IMR-90 (cell line): ENCODE measurements around the gene RARB. TPM values are rescaled to one million over a fixed set of nuclear protein-coding genes. Genes with fewer than 3 reads are reported as not detected.

Source experiments
- ATAC-seq: fragments of 200-7000 bp; cut with Tn5 transposase; 2 replicates; pipeline ENCODE4 v1.9.1; 2020; ENCODE audit warnings: low read depth, mild to moderate bottlenecking, moderate library complexity
- BruUV-seq: library from RNA; stranded (reverse); fragments of 400-500 nt; replicated peaks from 2 replicates; lab custom pipeline; 2021; lab: Mats Ljungman, UMichigan
- CTCF ChIA-PET: fragments of 300-600 bp; formaldehyde crosslinking; extraction: SDS; loops from one replicate; lab custom pipeline; 2021; ENCODE audit warnings: antibody characterized with exemption; lab: Yijun Ruan, JAX
- POLR2A ChIA-PET: fragments of 300-600 bp; sonication (Branson Sonifier 250); formaldehyde crosslinking; loops from one replicate; lab custom pipeline; 2022; ENCODE audit warnings: antibody characterized with exemption; ENCODE audit not compliant: unreplicated experiment; lab: Charles Lee
- DNase-seq: peaks from one replicate; pipeline ENCODE4 v3.0.0; 2013
- H2AFZ ChIP-seq: replicated peaks from 2 replicates; pipeline ENCODE3; 2013; ENCODE audit warnings: low read length, mild to moderate bottlenecking; ENCODE audit not compliant: poor library complexity
- H2AK5ac ChIP-seq: 2 replicates; pipeline ENCODE4 v1.6.1; 2013; ENCODE audit warnings: low read depth, low read length, inconsistent platforms
- H2AK9ac ChIP-seq: replicated peaks from 2 replicates; pipeline ENCODE3; 2013; ENCODE audit warnings: mild to moderate bottlenecking, low read depth, low read length, moderate library complexity; ENCODE audit not compliant: poor library complexity
- H2BK120ac ChIP-seq: 2 replicates; pipeline ENCODE4 v1.6.1; 2013; ENCODE audit warnings: low read depth, low read length, inconsistent platforms
- H2BK15ac ChIP-seq: 3 replicates; pipeline ENCODE4 v1.6.1; 2013; ENCODE audit warnings: low read depth, low read length, inconsistent platforms
- H2BK20ac ChIP-seq: 2 replicates; pipeline ENCODE4 v1.6.1; 2013; ENCODE audit warnings: low read depth, mild to moderate bottlenecking, inconsistent platforms, low read length, moderate library complexity
- H2BK5ac ChIP-seq: 2 replicates; pipeline ENCODE4 v1.6.1; 2013; ENCODE audit warnings: mild to moderate bottlenecking, low read depth, low read length, inconsistent platforms; ENCODE audit not compliant: poor library complexity, severe bottlenecking
- H3K14ac ChIP-seq: replicated peaks from 2 replicates; pipeline ENCODE4 v1.6.1; 2013; ENCODE audit warnings: low read depth, low read length, inconsistent platforms
- H3K18ac ChIP-seq: 2 replicates; pipeline ENCODE4 v1.6.1; 2013; ENCODE audit warnings: low read depth, low read length, control low read depth
- H3K23ac ChIP-seq: 2 replicates; pipeline ENCODE4 v1.6.1; 2013; ENCODE audit warnings: low read depth, low read length, inconsistent platforms
- H3K27ac ChIP-seq: 2 replicates; pipeline ENCODE4 v1.5.1; 2013; ENCODE audit warnings: mild to moderate bottlenecking, control low read depth, low read length; ENCODE audit not compliant: insufficient read depth
- H3K27me3 ChIP-seq: 2 replicates; pipeline ENCODE4 v1.6.1; 2013; ENCODE audit warnings: low read length; ENCODE audit not compliant: control insufficient read depth, insufficient read depth
- H3K36me3 ChIP-seq: 2 replicates; pipeline ENCODE4 v1.6.1; 2013; ENCODE audit warnings: low read length, mixed read lengths; ENCODE audit not compliant: control insufficient read depth, insufficient read depth
- H3K4ac ChIP-seq: 2 replicates; pipeline ENCODE4 v1.6.1; 2013; ENCODE audit warnings: low read depth, low read length, inconsistent platforms
- H3K4me1 ChIP-seq: 2 replicates; pipeline ENCODE4 v1.6.1; 2013; ENCODE audit warnings: low read length, mixed read lengths; ENCODE audit not compliant: control insufficient read depth, insufficient read depth
- H3K4me2 ChIP-seq: 2 replicates; pipeline ENCODE4 v1.6.1; 2013; ENCODE audit warnings: low read depth, mild to moderate bottlenecking, control low read depth, low read length, moderate library complexity
- H3K4me3 ChIP-seq: 2 replicates; pipeline ENCODE4 v1.5.1; 2013; ENCODE audit warnings: low read depth, mild to moderate bottlenecking, control low read depth, low read length, moderate library complexity; ENCODE audit not compliant: insufficient read depth
- H3K56ac ChIP-seq: 2 replicates; pipeline ENCODE4 v1.6.1; 2013; ENCODE audit warnings: low read length, inconsistent platforms; ENCODE audit not compliant: insufficient read depth; ENCODE audit errors: extremely low read depth
- H3K79me1 ChIP-seq, 2 experiments: 2 replicates each; pipeline ENCODE4 v1.6.1; 2013; ENCODE audit warnings: low read length in 2 of 2, inconsistent platforms in 1 of 2, low read depth in 1 of 2
- H3K9ac ChIP-seq: 2 replicates; pipeline ENCODE4 v1.6.1; 2013; ENCODE audit warnings: low read depth, low read length, control low read depth
- H3K9me1 ChIP-seq: 2 replicates; pipeline ENCODE4 v1.6.1; 2013; ENCODE audit warnings: low read length, inconsistent platforms; ENCODE audit not compliant: insufficient read depth
- H3K9me3 ChIP-seq: 2 replicates; pipeline ENCODE4 v1.6.1; 2013; ENCODE audit warnings: low read length; ENCODE audit not compliant: control insufficient read depth, insufficient read depth
- H4K20me1 ChIP-seq: 2 replicates; pipeline ENCODE4 v1.6.1; 2013; ENCODE audit warnings: low read length, inconsistent platforms; ENCODE audit not compliant: insufficient read depth
- H4K5ac ChIP-seq: 2 replicates; pipeline ENCODE4 v1.6.1; 2013; ENCODE audit warnings: mild to moderate bottlenecking, low read depth, low read length, control low read depth
- H4K8ac ChIP-seq, 2 experiments: 2 replicates each; pipeline ENCODE4 v1.6.1; 2013; ENCODE audit warnings: low read depth in 2 of 2, low read length in 2 of 2, control low read depth in 1 of 2, inconsistent platforms in 1 of 2
- H4K91ac ChIP-seq: 2 replicates; pipeline ENCODE4 v1.6.1; 2013; ENCODE audit warnings: low read depth, low read length, inconsistent platforms; ENCODE audit not compliant: insufficient read depth
- BHLHE40 ChIP-seq: fragments of 150-350 bp; IDR thresholded peaks from 2 replicates; pipeline ENCODE4 v1.6.1; 2016; ENCODE audit warnings: mild to moderate bottlenecking, low read depth, low read length
- CEBPB ChIP-seq: IDR thresholded peaks from 2 replicates; pipeline ENCODE4 v1.6.1; 2012; ENCODE audit warnings: low read depth, low read length, improper control_type of control experiment
- CHD1 ChIP-seq: IDR thresholded peaks from 2 replicates; pipeline ENCODE4 v1.6.1; 2012; ENCODE audit warnings: low read depth, low read length, improper control_type of control experiment
- FOS ChIP-seq: fragments of 150-350 bp; IDR thresholded peaks from 2 replicates; pipeline ENCODE4 v1.6.1; 2016; ENCODE audit warnings: low read depth, low read length
- MAFK ChIP-seq: IDR thresholded peaks from 2 replicates; pipeline ENCODE4 v1.6.1; 2012; ENCODE audit warnings: low read depth, low read length, improper control_type of control experiment
- MAZ ChIP-seq: IDR thresholded peaks from 2 replicates; pipeline ENCODE4 v1.6.1; 2012; ENCODE audit warnings: low read depth, mild to moderate bottlenecking, low read length, improper control_type of control experiment, moderate library complexity, borderline replicate concordance
- MXI1 ChIP-seq: IDR thresholded peaks from 2 replicates; pipeline ENCODE4 v1.6.1; 2012; ENCODE audit warnings: low read depth, mild to moderate bottlenecking, low read length, moderate library complexity, borderline replicate concordance
- NFE2L2 ChIP-seq: fragments of 150-350 bp; IDR thresholded peaks from 2 replicates; pipeline ENCODE4 v1.6.1; 2016; ENCODE audit warnings: low read depth, mild to moderate bottlenecking, low read length
- RAD21 ChIP-seq: IDR thresholded peaks from 2 replicates; pipeline ENCODE4 v1.6.1; 2012; ENCODE audit warnings: low read length, improper control_type of control experiment
- RCOR1 ChIP-seq: IDR thresholded peaks from 2 replicates; pipeline ENCODE4 v1.6.1; 2012; ENCODE audit warnings: mild to moderate bottlenecking, low read length, improper control_type of control experiment; ENCODE audit not compliant: insufficient replicate concordance
- RFX5 ChIP-seq: IDR thresholded peaks from 2 replicates; pipeline ENCODE4 v1.8.0; 2012; ENCODE audit warnings: low read depth, mild to moderate bottlenecking, low read length, moderate library complexity
- SMC3 ChIP-seq: fragments of 150-350 bp; IDR thresholded peaks from 2 replicates; pipeline ENCODE4 v1.6.1; 2016; ENCODE audit warnings: low read depth, mild to moderate bottlenecking, antibody characterized with exemption, low read length, moderate library complexity
- WGBS, 2 experiments: methylation state at CpG; one replicate each; pipeline versions ENCODE4 v1.1.5 to v1.1.7; 2013; ENCODE audit warnings: missing lambda C conversion rate in 2 of 2; ENCODE audit not compliant: insufficient read length in 1 of 2; ENCODE audit errors: extremely low coverage in 2 of 2; 5-methylcytosine and 5-hydroxymethylcytosine counted together
- dilution Hi-C: fragments of 300-500 bp; cut with HindIII; formaldehyde crosslinking; loops from one replicate; pipeline ENCODE4 v1.14.3; 2018; ENCODE audit warnings: low sequenced_read_pairs; ENCODE audit not compliant: unreplicated experiment
- in situ Hi-C: fragments of 300-500 bp; cut with MboI; formaldehyde crosslinking; loops from 3 replicates; pipeline ENCODE4 v1.14.3; 2019; ENCODE audit warnings: low sequenced_read_pairs, inconsistent platforms, mixed read lengths
- intact Hi-C: fragments of 100-400 bp; cut with micrococcal nuclease; formaldehyde crosslinking; loops from 2 replicates; pipeline ENCODE4 v1.10.0; 2022
- polyA plus RNA-seq, 3 experiments: library from polyadenylated mRNA; depleted of rRNA; stranded (reverse); fragments of >200 nt; gene quantifications; 2 replicates each; pipeline ENCODE4 v1.2.3, GENCODE V29; 2012; ENCODE audit warnings: low replicate concordance in 1 of 3
- total RNA-seq: library from RNA; depleted of rRNA; stranded (reverse); fragments of >200 nt; gene quantifications from 2 replicates; pipeline ENCODE4 v1.2.3, GENCODE V29; 2012

The RARB gene
- total and polyA plus RNA-seq, 2 of the 4 experiments (the other 2 are of a cell fraction), result 0.53 to 1.4 TPM

- no peak overlapping the region for H3K27ac ChIP-seq
- H3K18ac ChIP-seq, result no peak overlapping the region
- H2AK9ac ChIP-seq, result no peak overlapping the region
- dilution Hi-C loops (no loop called here), in situ Hi-C loops (no loop called here), intact Hi-C loops (no loop called here)
- no TSS peak for BruUV-seq
- H3K9me1 ChIP-seq, result no peaks in the 10 kb centered on the region
- H3K9ac ChIP-seq, result no peak overlapping the region
- no peak overlapping the region for H4K8ac ChIP-seq
- H4K91ac ChIP-seq, result no peak overlapping the region
- TF ChIP-seq RCOR1, result no peak
- no peak for TF ChIP-seq CHD1
- no peak for TF ChIP-seq RFX5
- no peak for TF ChIP-seq MAZ
- TF ChIP-seq CEBPB, result no peak
- no peak for TF ChIP-seq RAD21
- TF ChIP-seq SMC3, result no peak
- TF ChIP-seq MXI1, result no peak
- TF ChIP-seq MAFK, result no peak
- TF ChIP-seq BHLHE40, result no peak
- no peak for TF ChIP-seq FOS
- no peak for TF ChIP-seq NFE2L2
- 10% methylated on average over 5 of the region's 5 CpGs; no CpG with 5 or more reads in 1 of the 2 experiments for WGBS, 2 experiments
- no peak overlapping the region for H3K14ac ChIP-seq
- H3K9me3 ChIP-seq, result no peaks in the 10 kb centered on the region
- no peak overlapping the region for H3K56ac ChIP-seq
- H3K4ac ChIP-seq, result no peak overlapping the region
- H3K4me1 ChIP-seq, result no peaks in the 10 kb centered on the region
- H3K23ac ChIP-seq, result no peak overlapping the region
- H2AK5ac ChIP-seq, result no peak overlapping the region
- ChIA-PET POLR2A (no interaction called here), CTCF (no interaction called here)
- no peaks in the 10 kb centered on the region for H3K36me3 ChIP-seq
- no peak overlapping the region for H3K4me2 ChIP-seq
- no peak overlapping the region for H2BK20ac ChIP-seq
- H4K20me1 ChIP-seq, result no peaks in the 10 kb centered on the region
- H2BK5ac ChIP-seq, result no peak overlapping the region
- no peak overlapping the region for H4K5ac ChIP-seq
- peaks cover 6% of the 10 kb centered on the region for H3K27me3 ChIP-seq
- H3K4me3 ChIP-seq, result no peak overlapping the region
- no peaks in the 10 kb centered on the region for H3K79me1 ChIP-seq
- H2BK120ac ChIP-seq, result no peak overlapping the region
- no peak for ATAC-seq
- peak; percentile 7 for DNase-seq
- no peak overlapping the region for H2BK15ac ChIP-seq
- H2AFZ ChIP-seq, result no peak overlapping the region
Observed at GRCh38 chr3:25558121-25558520, 130.1 kb downstream of the RARB start.
